Caco-2 (cell line): Measurements from ENCODE around the gene ESRP2. TPM values are rescaled to one million over a fixed set of nuclear protein-coding genes. Genes with fewer than 3 reads are reported as not detected.

Source experiments
- BruUV-seq: library from RNA; stranded (reverse); fragments of 400-500 nt; replicated peaks from 2 replicates; lab custom pipeline; 2021; lab: Mats Ljungman, UMichigan
- CTCF ChIA-PET: fragments of 300-600 bp; sonication (Branson Sonifier 250); formaldehyde crosslinking; loops from one replicate; lab custom pipeline; 2022; ENCODE audit warnings: antibody characterized with exemption; lab: Charles Lee
- POLR2A ChIA-PET: fragments of 300-600 bp; sonication (Branson Sonifier 250); formaldehyde crosslinking; loops from one replicate; lab custom pipeline; 2022; ENCODE audit warnings: antibody characterized with exemption; lab: Charles Lee
- DNase-seq, 2 experiments: peaks; one replicate each; pipeline versions ENCODE4 v3.0.0 to v3.0.0-alpha.2; 2020 to 2022
- H3K27me3 ChIP-seq: replicated peaks from 2 replicates; pipeline ENCODE4 v1.6.0; 2011; ENCODE audit warnings: low read length; ENCODE audit not compliant: control insufficient read depth, insufficient read depth
- H3K36me3 ChIP-seq: 2 replicates; pipeline ENCODE4 v1.5.1; 2011; ENCODE audit warnings: low read length; ENCODE audit not compliant: control insufficient read depth, insufficient read depth
- H3K4me1 ChIP-seq: fragments of 250-450 bp; sonication (Bioruptor Pico); 2 replicates; pipeline ENCODE4 v1.5.1; 2020; ENCODE audit warnings: mild to moderate bottlenecking
- H3K4me3 ChIP-seq: 2 replicates; pipeline ENCODE4 v1.5.1; 2011; ENCODE audit warnings: low read depth, mild to moderate bottlenecking, control low read depth, low read length
- H3K9me3 ChIP-seq: fragments of 250-450 bp; sonication (Bioruptor Pico); 2 replicates; pipeline ENCODE4 v1.5.1; 2020; ENCODE audit warnings: mild to moderate bottlenecking, moderate library complexity
- H3K27ac Mint-ChIP-seq: one replicate; pipeline ENCODE4 v1.8.0; 2022; ENCODE audit warnings: mixed read lengths; ENCODE audit not compliant: unreplicated experiment
- H3K27me3 Mint-ChIP-seq: one replicate; pipeline ENCODE4 v1.8.0; 2022; ENCODE audit warnings: mixed read lengths; ENCODE audit not compliant: insufficient read depth, unreplicated experiment
- H3K36me3 Mint-ChIP-seq: one replicate; pipeline ENCODE4 v1.8.0; 2022; ENCODE audit warnings: mild to moderate bottlenecking, mixed read lengths; ENCODE audit not compliant: insufficient read depth, unreplicated experiment
- H3K4me1 Mint-ChIP-seq: one replicate; pipeline ENCODE4 v1.8.0; 2022; ENCODE audit warnings: low read depth, mixed read lengths; ENCODE audit not compliant: unreplicated experiment
- H3K4me3 Mint-ChIP-seq: one replicate; pipeline ENCODE4 v1.8.0; 2022; ENCODE audit warnings: mild to moderate bottlenecking, moderate library complexity, mixed read lengths; ENCODE audit not compliant: unreplicated experiment
- H3K9me3 Mint-ChIP-seq: one replicate; pipeline ENCODE4 v1.8.0; 2022; ENCODE audit warnings: mixed read lengths; ENCODE audit not compliant: unreplicated experiment
- intact Hi-C: fragments of 100-400 bp; cut with micrococcal nuclease; formaldehyde crosslinking; loops from one replicate; pipeline ENCODE4 v1.10.0; 2022; ENCODE audit not compliant: unreplicated experiment
- total RNA-seq: library from RNA; stranded (reverse); gene quantifications from 2 replicates; pipeline ENCODE4 v1.2.3, GENCODE V29; 2022
- TF ChIP-seq, protein P1 (sequence below), 2 experiments: fragments of 200-600 bp in 1 of 2; IDR thresholded peaks; 1 replicate in 1 of 2; 2 replicates in 1 of 2; pipeline versions ENCODE4 v1.5.1 to v1.8.0; 2011 to 2022; ENCODE audit warnings: antibody characterized with exemption in 1 of 2, control low read depth in 1 of 2, inconsistent platforms in 1 of 2, low read depth in 1 of 2, low read length in 1 of 2, mild to moderate bottlenecking in 1 of 2, moderate library complexity in 1 of 2; ENCODE audit not compliant: insufficient read depth in 1 of 2, severe bottlenecking in 1 of 2, unreplicated experiment in 1 of 2

The ESRP2 gene
- total RNA-seq, 1 experiment from 2014 or later = 110 TPM

DNA sequence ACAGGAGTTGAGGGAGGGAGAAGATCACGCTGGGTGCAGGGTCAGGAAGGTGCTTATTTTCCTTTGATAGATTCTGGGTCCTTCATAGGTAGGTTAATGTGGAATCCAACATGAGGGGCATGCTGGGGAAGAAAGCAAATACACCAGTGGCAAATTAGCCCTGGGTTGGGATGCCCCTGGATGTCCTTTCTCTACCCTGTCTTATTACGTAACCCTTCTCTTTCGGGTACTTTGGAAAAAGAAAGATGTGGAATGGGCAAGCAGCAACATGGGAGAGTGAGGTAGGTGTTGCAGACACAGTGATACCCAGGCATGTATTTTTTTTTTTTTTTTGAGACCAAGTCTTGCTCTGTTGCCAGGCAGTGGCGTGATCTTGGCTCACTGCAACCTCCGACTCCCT lies 37.5 kb upstream of the ESRP2 start:
- Mint-ChIP-seq H3K4me1 (peaks cover 13% of the 10 kb centered on the region), H3K36me3 (peaks cover 96% of the 10 kb centered on the region), H3K27ac (peak overlapping the region; percentile 76), H3K27me3 (no peaks in the 10 kb centered on the region), H3K9me3 (no peaks in the 10 kb centered on the region), H3K4me3 (peak overlapping the region; percentile 4)
- Histone ChIP-seq H3K4me3 (no peak overlapping the region), H3K4me1 (peaks cover 54% of the 10 kb centered on the region), H3K27me3 (no peaks in the 10 kb centered on the region), H3K9me3 (no peaks in the 10 kb centered on the region), H3K36me3 (peaks cover 5% of the 10 kb centered on the region)
- no TSS peak for BruUV-seq
- ChIA-PET POLR2A (no interaction called here), CTCF (interaction anchor here (0.6 to 1.3 kb wide), 2 partner anchors 9 to 53 kb away, joined by 3 to 5 read pairs; partner anchors contain the start of gene SLC7A6)
- DNase-seq = no peak
- intact Hi-C loops = no loop called here
- TF ChIP-seq, protein P1, sequence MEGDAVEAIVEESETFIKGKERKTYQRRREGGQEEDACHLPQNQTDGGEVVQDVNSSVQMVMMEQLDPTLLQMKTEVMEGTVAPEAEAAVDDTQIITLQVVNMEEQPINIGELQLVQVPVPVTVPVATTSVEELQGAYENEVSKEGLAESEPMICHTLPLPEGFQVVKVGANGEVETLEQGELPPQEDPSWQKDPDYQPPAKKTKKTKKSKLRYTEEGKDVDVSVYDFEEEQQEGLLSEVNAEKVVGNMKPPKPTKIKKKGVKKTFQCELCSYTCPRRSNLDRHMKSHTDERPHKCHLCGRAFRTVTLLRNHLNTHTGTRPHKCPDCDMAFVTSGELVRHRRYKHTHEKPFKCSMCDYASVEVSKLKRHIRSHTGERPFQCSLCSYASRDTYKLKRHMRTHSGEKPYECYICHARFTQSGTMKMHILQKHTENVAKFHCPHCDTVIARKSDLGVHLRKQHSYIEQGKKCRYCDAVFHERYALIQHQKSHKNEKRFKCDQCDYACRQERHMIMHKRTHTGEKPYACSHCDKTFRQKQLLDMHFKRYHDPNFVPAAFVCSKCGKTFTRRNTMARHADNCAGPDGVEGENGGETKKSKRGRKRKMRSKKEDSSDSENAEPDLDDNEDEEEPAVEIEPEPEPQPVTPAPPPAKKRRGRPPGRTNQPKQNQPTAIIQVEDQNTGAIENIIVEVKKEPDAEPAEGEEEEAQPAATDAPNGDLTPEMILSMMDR (IDR thresholded peaks at IDR 0.05; ENCODE audit: insufficient read depth in 1 of 2, low read depth in 1 of 2, low read length in 1 of 2, severe bottlenecking in 1 of 2, unreplicated experiment in 1 of 2) = no peak

DNA sequence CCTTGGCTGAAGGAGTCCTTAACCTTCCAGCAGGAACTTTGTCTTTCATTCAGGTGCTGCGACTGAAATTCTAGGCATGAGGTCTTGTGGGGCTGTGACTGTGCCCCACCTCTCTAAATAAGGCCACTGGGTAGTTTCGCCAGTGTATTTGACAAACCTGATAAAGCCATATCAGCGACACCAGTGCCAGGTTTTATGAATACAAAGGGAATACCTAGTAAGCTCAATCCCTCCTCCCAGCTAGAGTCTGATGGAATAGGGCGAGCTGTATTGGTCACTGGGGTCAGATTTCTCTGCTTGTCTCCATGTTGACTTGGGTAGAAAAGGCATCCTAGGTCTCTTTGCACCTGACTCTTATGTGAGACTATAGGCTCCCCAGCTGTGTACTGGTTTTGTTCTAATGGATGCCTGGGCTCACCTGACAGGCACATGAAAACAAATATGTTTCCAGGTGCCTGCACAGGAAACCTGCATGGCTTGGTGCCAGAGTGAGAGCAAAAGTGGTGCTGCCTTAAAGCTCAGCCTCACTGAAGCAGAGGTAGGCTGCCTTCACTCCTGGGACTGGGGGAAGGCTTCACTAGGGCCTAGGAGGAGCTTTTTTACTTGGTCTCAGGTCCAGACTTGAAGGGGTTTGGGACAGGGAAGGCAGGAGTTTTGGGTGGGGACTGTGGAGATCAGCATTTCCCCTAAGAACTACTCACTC lies 36.7 kb upstream of the ESRP2 start:
- Mint-ChIP-seq H3K27ac (peak overlapping the region; percentile 76), H3K9me3 (no peaks in the 10 kb centered on the region), H3K4me1 (peaks cover 19% of the 10 kb centered on the region), H3K36me3 (peaks cover 96% of the 10 kb centered on the region), H3K27me3 (no peaks in the 10 kb centered on the region), H3K4me3 (peak overlapping the region; percentile 4)
- CTCF ChIA-PET = interaction anchor here (0.6 to 1.3 kb wide), 2 partner anchors 9 to 632 kb away, joined by 5 read pairs; partner anchors contain the start of gene SLC7A6
- intact Hi-C loops = no loop called here
- POLR2A ChIA-PET = interaction anchor here (1.0 kb wide), 1 partner anchor 38 kb away, joined by 3 read pairs; the partner anchor contains the start of genes PRMT7 and SLC7A6OS
- Histone ChIP-seq H3K4me1 (peaks cover 58% of the 10 kb centered on the region), H3K4me3 (no peak overlapping the region), H3K36me3 (peaks cover 5% of the 10 kb centered on the region), H3K27me3 (no peaks in the 10 kb centered on the region), H3K9me3 (no peaks in the 10 kb centered on the region)
- TF ChIP-seq, protein P1 (IDR thresholded peaks at IDR 0.05; ENCODE audit: insufficient read depth in 1 of 2, low read depth in 1 of 2, low read length in 1 of 2, severe bottlenecking in 1 of 2, unreplicated experiment in 1 of 2) = no peak
- DNase-seq = no peak
- no TSS peak for BruUV-seq

DNA sequence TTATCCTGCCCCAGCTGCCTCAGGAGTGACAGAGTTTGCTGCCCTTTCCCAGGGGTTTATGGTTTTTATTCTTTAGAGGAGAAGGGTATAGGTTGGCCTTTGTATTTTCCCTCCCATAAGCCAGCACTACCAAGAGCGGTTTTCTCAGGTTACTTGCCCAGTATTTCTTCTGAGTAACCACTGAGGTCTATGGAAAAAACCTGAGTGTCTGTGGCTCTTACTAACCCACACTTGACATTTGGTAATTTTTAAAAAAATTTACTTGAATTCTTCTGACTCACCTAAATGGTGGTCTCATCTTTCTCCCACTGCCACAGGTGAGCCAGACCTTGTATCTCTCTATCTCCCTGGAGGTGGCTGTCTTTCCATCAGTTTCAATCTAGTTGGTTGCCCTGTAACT lies 34.4 kb upstream of the ESRP2 start:
- H3K4me3 Mint-ChIP-seq = no peak overlapping the region
- H3K9me3 Mint-ChIP-seq = no peaks in the 10 kb centered on the region
- peaks cover 94% of the 10 kb centered on the region for H3K36me3 Mint-ChIP-seq
- intact Hi-C loops = no loop called here
- DNase-seq = no peak
- BruUV-seq = no TSS peak
- H3K36me3 ChIP-seq = peaks cover 5% of the 10 kb centered on the region
- H3K4me3 ChIP-seq = no peak overlapping the region
- ChIA-PET CTCF (no interaction called here), POLR2A (interaction anchor here (0.6 kb wide), 1 partner anchor 10 kb away, joined by 3 read pairs; no protein-coding TSS in a partner anchor)
- H3K27me3 ChIP-seq = no peaks in the 10 kb centered on the region
- peaks cover 16% of the 10 kb centered on the region for H3K4me1 Mint-ChIP-seq
- H3K9me3 ChIP-seq = no peaks in the 10 kb centered on the region
- no peak overlapping the region for H3K27ac Mint-ChIP-seq
- H3K4me1 ChIP-seq = peaks cover 59% of the 10 kb centered on the region
- H3K27me3 Mint-ChIP-seq = no peaks in the 10 kb centered on the region
- TF ChIP-seq, protein P1 (IDR thresholded peaks at IDR 0.05; ENCODE audit: insufficient read depth in 1 of 2, low read depth in 1 of 2, low read length in 1 of 2, severe bottlenecking in 1 of 2, unreplicated experiment in 1 of 2) = no peak
